PC-3 (cell line): ENCODE results near the gene ELN. TPM values are rescaled to one million over a fixed set of nuclear protein-coding genes. Genes with fewer than 3 reads are reported as not detected.

Experiments
- ATAC-seq: fragments of 200-7000 bp; cut with Tn5 transposase; 2 replicates; pipeline ENCODE4 v1.9.1; 2020; ENCODE audit warnings: mild to moderate bottlenecking, moderate library complexity
- BruUV-seq: library from RNA; stranded (reverse); fragments of 400-500 nt; replicated peaks from 2 replicates; lab custom pipeline; 2021; lab: Mats Ljungman, UMichigan
- CTCF ChIA-PET: fragments of 300-600 bp; sonication (Branson Sonifier 250); formaldehyde crosslinking; loops from one replicate; lab custom pipeline; 2022; ENCODE audit warnings: antibody characterized with exemption; lab: Charles Lee
- POLR2A ChIA-PET: fragments of 300-600 bp; sonication (Branson Sonifier 250); formaldehyde crosslinking; loops from one replicate; lab custom pipeline; 2022; ENCODE audit warnings: antibody characterized with exemption; ENCODE audit not compliant: unreplicated experiment; lab: Charles Lee
- DNase-seq: peaks from one replicate; pipeline ENCODE4 v3.0.0-alpha.2; 2015
- H2AFZ ChIP-seq: fragments of 300-600 bp; sonication (generic); 2 replicates; pipeline ENCODE4 v1.6.0; 2016; ENCODE audit warnings: antibody characterized with exemption, low read length
- H3F3A ChIP-seq: fragments of 300-600 bp; sonication (generic); one replicate; pipeline ENCODE4 v1.6.0; 2017; ENCODE audit warnings: antibody characterized with exemption, low read length, control low read depth, mild to moderate bottlenecking; ENCODE audit not compliant: unreplicated experiment
- H3K27ac ChIP-seq: fragments of 300-600 bp; sonication (generic); 2 replicates; pipeline ENCODE4 v1.5.1; 2016; ENCODE audit warnings: mild to moderate bottlenecking, low read length
- H3K27me3 ChIP-seq: fragments of 300-600 bp; sonication (generic); 2 replicates; pipeline ENCODE4 v1.6.1; 2016; ENCODE audit warnings: low read length, mixed read lengths
- H3K36me3 ChIP-seq: fragments of 300-600 bp; sonication (generic); 2 replicates; pipeline ENCODE4 v1.6.1; 2016; ENCODE audit warnings: low read depth, mixed run types, low read length, mixed read lengths
- H3K4me1 ChIP-seq: fragments of 300-600 bp; sonication (generic); 2 replicates; pipeline ENCODE4 v1.5.1; 2016; ENCODE audit warnings: low read length; ENCODE audit not compliant: insufficient read depth
- H3K4me2 ChIP-seq: fragments of 300-600 bp; sonication (generic); 2 replicates; pipeline ENCODE4 v1.6.0; 2016; ENCODE audit warnings: low read length
- H3K4me3 ChIP-seq: fragments of 300-600 bp; sonication (generic); 2 replicates; pipeline ENCODE4 v1.5.1; 2016; ENCODE audit warnings: mild to moderate bottlenecking, low read length, mixed read lengths
- H3K79me2 ChIP-seq: fragments of 300-600 bp; sonication (generic); 2 replicates; pipeline ENCODE4 v1.6.1; 2017; ENCODE audit warnings: low read length, mixed read lengths
- H3K9ac ChIP-seq: fragments of 300-600 bp; sonication (generic); 2 replicates; pipeline ENCODE4 v1.6.0; 2016; ENCODE audit warnings: mild to moderate bottlenecking, low read length
- H3K9me2 ChIP-seq: fragments of 300-600 bp; sonication (generic); replicated peaks from 2 replicates; pipeline ENCODE4 v1.6.1; 2016; ENCODE audit warnings: mixed run types, low read length, mixed read lengths
- H3K9me3 ChIP-seq: fragments of 300-600 bp; sonication (generic); 2 replicates; pipeline ENCODE4 v1.6.1; 2016; ENCODE audit warnings: low read length, mixed read lengths
- H4K20me1 ChIP-seq: fragments of 300-600 bp; sonication (generic); 2 replicates; pipeline ENCODE4 v1.6.1; 2016; ENCODE audit warnings: low read length, mixed read lengths
- CTCF ChIP-seq: fragments of 300-600 bp; sonication (generic); conservative IDR thresholded peaks from 2 replicates; pipeline ENCODE4 v1.5.1; 2017; ENCODE audit warnings: antibody characterized with exemption, low read depth, mild to moderate bottlenecking, low read length
- EZH2 ChIP-seq: fragments of 300-600 bp; sonication (generic); IDR thresholded peaks from one replicate; pipeline ENCODE4 v1.6.1; 2017; ENCODE audit warnings: antibody characterized with exemption, mild to moderate bottlenecking, low read length; ENCODE audit not compliant: unreplicated experiment
- EZH2phosphoT487 ChIP-seq: fragments of 300-600 bp; sonication (generic); IDR thresholded peaks from 2 replicates; pipeline ENCODE4 v1.6.1; 2018; ENCODE audit warnings: mild to moderate bottlenecking, antibody characterized with exemption, low read length, borderline replicate concordance
- intact Hi-C: fragments of 100-400 bp; cut with micrococcal nuclease; formaldehyde crosslinking; loops from 2 replicates; pipeline ENCODE4 v1.9.0; 2023
- total RNA-seq: library from RNA; depleted of rRNA; stranded (reverse); fragments of >200 nt; gene quantifications from 2 replicates; pipeline ENCODE4 v1.2.3, GENCODE V29; 2014

Gene ELN
- total RNA-seq, 1 experiment from 2014 or later: 0.07 TPM

GRCh38 chr7:73980206-73980605 lies 47.8 kb upstream of the ELN start:
- intact Hi-C loops: no loop called here
- H3K79me2 ChIP-seq: no peaks in the 10 kb centered on the region
- POLR2A ChIA-PET: no interaction called here
- no peaks in the 10 kb centered on the region for H4K20me1 ChIP-seq
- H3K9me2 ChIP-seq: no peaks in the 10 kb centered on the region
- no peaks in the 10 kb centered on the region for H3K36me3 ChIP-seq
- no peak for TF ChIP-seq EZH2phosphoT487
- no peak for TF ChIP-seq CTCF
- no peak for TF ChIP-seq EZH2
- no peak overlapping the region for H3K27ac ChIP-seq
- H3F3A ChIP-seq: no peaks in the 10 kb centered on the region
- no peak overlapping the region for H3K9ac ChIP-seq
- H3K4me2 ChIP-seq: no peak overlapping the region
- no peak for ATAC-seq
- H3K27me3 ChIP-seq: no peaks in the 10 kb centered on the region
- BruUV-seq: no TSS peak
- CTCF ChIA-PET: no interaction called here
- DNase-seq: no peak
- no peak overlapping the region for H3K4me3 ChIP-seq
- peaks cover 5% of the 10 kb centered on the region for H3K4me1 ChIP-seq
- H3K9me3 ChIP-seq: no peaks in the 10 kb centered on the region
- H2AFZ ChIP-seq: no peak overlapping the region

GRCh38 chr7:73981933-73982332 lies 46.0 kb upstream of the ELN start:
- no peak overlapping the region for H3K9ac ChIP-seq
- no peaks in the 10 kb centered on the region for H3K9me2 ChIP-seq
- H3K27ac ChIP-seq: no peak overlapping the region
- no peak overlapping the region for H3K4me2 ChIP-seq
- DNase-seq (no peak), ATAC-seq (no peak)
- no peaks in the 10 kb centered on the region for H3F3A ChIP-seq
- intact Hi-C loops: no loop called here
- H3K4me3 ChIP-seq: no peak overlapping the region
- ChIA-PET POLR2A (no interaction called here), CTCF (no interaction called here)
- H3K79me2 ChIP-seq: no peaks in the 10 kb centered on the region
- H3K9me3 ChIP-seq: no peaks in the 10 kb centered on the region
- no peaks in the 10 kb centered on the region for H3K36me3 ChIP-seq
- no peak overlapping the region for H2AFZ ChIP-seq
- no peak for TF ChIP-seq EZH2phosphoT487
- TF ChIP-seq EZH2: no peak
- TF ChIP-seq CTCF: no peak
- no peaks in the 10 kb centered on the region for H4K20me1 ChIP-seq
- H3K4me1 ChIP-seq: peaks cover 5% of the 10 kb centered on the region
- H3K27me3 ChIP-seq: no peaks in the 10 kb centered on the region
- no TSS peak for BruUV-seq

GRCh38 chr7:73983437-73984164 lies 44.4 kb upstream of the ELN start:
- Histone ChIP-seq H3K9me2 (no peaks in the 10 kb centered on the region), H3K79me2 (no peaks in the 10 kb centered on the region), H3K9ac (no peak overlapping the region), H3K4me3 (no peak overlapping the region), H4K20me1 (no peaks in the 10 kb centered on the region), H3K27ac (no peak overlapping the region), H3K9me3 (no peaks in the 10 kb centered on the region), H3K27me3 (no peaks in the 10 kb centered on the region), H3K36me3 (no peaks in the 10 kb centered on the region), H3K4me1 (peaks cover 4% of the 10 kb centered on the region), H3F3A (no peaks in the 10 kb centered on the region), H3K4me2 (no peak overlapping the region), H2AFZ (no peak overlapping the region)
- no peak for TF ChIP-seq CTCF
- no peak for TF ChIP-seq EZH2phosphoT487
- no peak for TF ChIP-seq EZH2
- ChIA-PET POLR2A (no interaction called here), CTCF (no interaction called here)
- ATAC-seq: no peak
- no peak for DNase-seq
- intact Hi-C loops: no loop called here
- BruUV-seq: no TSS peak
